Measurements from ENCODE around the gene ZFP90.

GRCh38 chr16:68577352-68577853, 38.3 kb downstream of the ZFP90 start:
- no peak for TF ChIP-seq CTCF (IDR thresholded peaks at IDR 0.05)
- TF ChIP-seq POLR2AphosphoS5 (IDR thresholded peaks at IDR 0.05; ENCODE audit: insufficient read depth in 1 of 2, low read depth in 1 of 2), result no peak
- no peak for TF ChIP-seq POLR2A (IDR thresholded peaks at IDR 0.05)

Measured in vagina (tissue), 2 donors.